Stimulated activated CD4-positive, alpha-beta T cell treated with anti-CD3 and anti-CD28 coated beads, Interleukin-1b, Interleukin-23, amount 100 ng/mL, for 4 hours (primary cell): ENCODE data around the gene SHISA6.

ENCODE experiments used
- DNase-seq, 2 donors: peaks; one replicate each; pipeline ENCODE4 v3.0.0-alpha.2; 2020; ENCODE audit warnings: low read depth in 2 of 2

Gene SHISA6

GRCh38 chr17:11589716-11590115, 348.7 kb downstream of the SHISA6 start:
- DNase-seq = no peak

DNA sequence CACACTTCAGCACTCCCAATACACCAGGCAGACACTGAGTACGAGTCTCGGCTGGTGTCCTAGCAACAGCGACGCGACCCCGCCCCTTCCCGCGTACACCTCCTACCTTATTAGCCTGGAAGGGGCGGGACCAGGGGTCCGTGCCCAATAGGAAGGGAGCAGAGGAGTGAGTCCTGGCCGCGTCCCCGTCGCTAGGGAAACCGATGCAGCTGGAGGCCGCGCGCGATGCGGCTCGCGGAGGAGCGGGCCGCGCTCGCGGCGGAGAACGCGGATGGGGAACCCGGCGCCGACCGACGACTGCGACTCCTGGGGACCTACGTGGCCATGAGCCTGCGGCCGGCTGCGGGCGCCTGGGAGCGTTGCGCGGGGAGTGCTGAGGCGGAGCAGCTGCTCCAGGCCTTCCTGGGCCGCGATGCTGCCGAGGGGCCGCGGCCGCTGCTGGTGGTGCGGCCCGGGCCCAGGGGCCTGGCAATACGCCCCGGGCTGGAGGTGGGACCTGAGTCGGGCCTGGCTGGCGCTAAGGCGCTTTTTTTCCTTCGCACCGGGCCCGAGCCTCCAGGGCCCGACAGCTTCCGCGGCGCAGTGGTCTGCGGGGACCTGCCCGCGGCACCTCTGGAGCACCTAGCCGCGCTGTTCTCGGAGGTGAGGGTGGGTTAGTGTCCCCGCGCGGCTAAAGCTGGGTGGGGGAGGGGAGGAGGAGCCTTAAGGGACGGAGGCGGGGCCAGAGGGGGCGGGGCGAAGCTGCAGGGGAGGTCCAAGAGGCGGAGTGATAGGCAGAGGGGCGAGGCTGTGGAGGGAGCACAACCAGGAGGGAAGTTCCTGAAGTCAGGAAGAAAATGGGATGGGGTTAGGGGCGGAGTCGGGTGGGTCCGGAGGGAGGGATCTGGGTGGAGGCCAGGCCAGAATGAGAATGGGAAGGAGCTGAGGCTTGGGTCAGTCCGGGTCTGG, 357.5 kb downstream of the SHISA6 start, which contains the start of gene DNAH9:
Gene DNAH9, plus strand, starts transcription at position 197 of the 948 bp plus-strand sequence. Its CDS starts 29 bp downstream, at position 226.
- DNase-seq = peak in 1 of 2 donors; percentile 12

GRCh38 chr17:11601661-11602060, 360.6 kb downstream of the SHISA6 start:
- no peak for DNase-seq

DNA sequence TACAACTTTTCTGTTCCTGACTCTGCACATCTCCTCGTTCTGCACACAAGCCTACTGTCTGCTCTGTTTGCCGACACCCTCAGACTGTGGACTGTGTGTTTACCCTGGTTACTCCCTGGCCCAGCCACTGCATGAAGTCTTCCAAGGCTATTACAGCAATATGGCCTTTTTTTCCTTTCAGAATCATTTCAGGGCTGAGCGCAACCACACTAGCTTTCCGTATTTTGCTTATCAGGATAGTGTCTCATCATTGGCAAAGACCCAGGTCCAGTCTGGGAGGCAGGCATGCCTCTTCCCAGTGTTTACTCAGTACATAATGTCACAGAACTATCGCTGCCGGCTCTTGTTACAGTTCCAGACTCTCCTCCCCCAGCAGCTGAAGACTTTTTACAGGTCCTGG, 367.4 kb downstream of the SHISA6 start:
- no peak for DNase-seq

DNA sequence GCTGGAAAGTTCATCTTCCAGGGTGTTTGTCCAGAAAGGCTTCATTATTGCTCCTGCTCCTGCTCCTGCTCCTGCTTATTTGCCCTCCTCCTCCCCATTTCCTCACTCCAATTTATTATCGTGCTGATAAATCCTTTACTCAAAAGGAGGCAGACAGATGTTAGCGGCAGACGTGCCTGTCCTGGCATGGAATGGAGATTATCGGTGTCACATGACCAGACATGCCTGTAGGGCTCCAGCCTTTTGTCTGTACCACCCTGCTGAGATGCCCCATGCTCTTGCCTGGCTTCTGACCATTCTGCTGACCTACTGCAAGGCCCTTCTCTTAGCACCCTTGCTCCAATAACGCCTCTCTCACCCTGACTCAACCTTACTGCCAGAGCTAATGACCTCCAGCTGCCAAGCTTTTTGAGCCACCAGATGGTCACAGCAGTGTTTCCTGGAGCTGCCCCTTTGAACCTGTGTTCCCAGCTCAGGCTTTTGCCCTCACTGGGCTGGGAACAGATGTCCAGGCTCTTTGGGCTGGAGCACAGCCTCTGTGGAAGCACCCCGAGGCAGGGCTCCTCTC, 370.1 kb downstream of the SHISA6 start:
- DNase-seq = no peak

DNA sequence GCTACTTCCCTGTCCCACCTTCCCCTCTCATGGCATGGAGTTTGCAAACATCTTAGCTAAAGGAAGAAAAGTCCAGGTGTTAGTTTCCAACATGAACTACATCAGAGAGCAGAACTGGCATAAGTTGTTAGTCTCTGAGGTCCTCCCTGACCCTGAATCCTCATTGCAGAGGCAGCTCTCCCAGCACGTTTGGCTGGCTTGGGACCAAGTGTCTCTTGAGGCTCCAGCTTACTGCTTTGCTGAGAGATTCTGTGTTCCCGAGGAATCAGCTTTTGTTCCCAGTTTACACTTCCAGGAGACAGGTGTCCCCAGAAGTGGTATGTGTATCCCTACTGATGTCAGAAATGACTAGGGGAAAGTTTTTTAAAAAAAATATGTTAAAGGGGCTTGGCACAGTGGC, 371.9 kb downstream of the SHISA6 start:
- no peak for DNase-seq
